Measurements from ENCODE around the gene HACL1. TPM values are rescaled to one million over a fixed set of nuclear protein-coding genes. Genes with fewer than 3 reads are reported as not detected.
"Not testable (repeated sequence)": the region's sequence is repeated elsewhere in the genome, so short reads cannot be mapped to it uniquely, and the experiment has no call there.

Gene HACL1
- polyA plus RNA-seq, 1 experiment = 32.4 TPM

- ChIA-PET CTCF (no interaction called here), POLR2A (no interaction called here)
- Histone ChIP-seq H3K36me3 (ENCODE audit: control insufficient read depth, insufficient read depth, low read length) (0 out of 2 replicates have a peak, but pooled peaks cover 1% of the 10 kb centered on the region), H3K4me3 (ENCODE audit: low read depth, low read length) (no peak overlapping the region), H3K27me3 (ENCODE audit: control insufficient read depth, insufficient read depth, low read length) (no peaks in the 10 kb centered on the region)
- TF ChIP-seq CTCF (IDR thresholded peaks at IDR 0.05; ENCODE audit: insufficient read depth, low read depth, low read length) = no peak
- no peak for DNase-seq (ENCODE audit: low read depth)
Measured at GRCh38 chr3:15606434-15606891, 5.1 kb upstream of the HACL1 start.

- POLR2A ChIA-PET; DNase-seq (ENCODE audit: low read depth); CTCF ChIA-PET; H3K4me3 ChIP-seq (ENCODE audit: low read depth, low read length); H3K27me3 ChIP-seq (ENCODE audit: control insufficient read depth, insufficient read depth, low read length); H3K36me3 ChIP-seq (ENCODE audit: control insufficient read depth, insufficient read depth, low read length): not testable (repeated sequence)
Measured at GRCh38 chr3:15604584-15604983, 3.2 kb upstream of the HACL1 start.

GRCh38 chr3:15602816-15603215 is 1.4 kb upstream of the HACL1 start:
- H3K27me3 ChIP-seq (ENCODE audit: control insufficient read depth, insufficient read depth, low read length); DNase-seq (ENCODE audit: low read depth); CTCF ChIA-PET; H3K4me3 ChIP-seq (ENCODE audit: low read depth, low read length); POLR2A ChIA-PET; H3K36me3 ChIP-seq (ENCODE audit: control insufficient read depth, insufficient read depth, low read length): not testable (repeated sequence)

GRCh38 chr3:15602146-15602536 is 772 bp upstream of the HACL1 start:
- POLR2A ChIA-PET = interaction anchor here (1.0 kb wide), 1 partner anchor 458 kb away, joined by 3 read pairs; no protein-coding TSS in a partner anchor
- H3K27me3 ChIP-seq (ENCODE audit: control insufficient read depth, insufficient read depth, low read length) = no peaks in the 10 kb centered on the region
- DNase-seq (ENCODE audit: low read depth) = no peak
- no peak for TF ChIP-seq CTCF (IDR thresholded peaks at IDR 0.05; ENCODE audit: insufficient read depth, low read depth, low read length)
- H3K36me3 ChIP-seq (ENCODE audit: control insufficient read depth, insufficient read depth, low read length) = 0 out of 2 replicates have a peak, but pooled peaks cover 1% of the 10 kb centered on the region
- CTCF ChIA-PET = no interaction called here
- peak overlapping the region; percentile 63 for H3K4me3 ChIP-seq (ENCODE audit: low read depth, low read length)

- DNase-seq (ENCODE audit: low read depth) = no peak
- 0 out of 2 replicates have a peak, but pooled peaks cover 1% of the 10 kb centered on the region for H3K36me3 ChIP-seq (ENCODE audit: control insufficient read depth, insufficient read depth, low read length)
- CTCF ChIA-PET = interaction anchor here (1.1 kb wide), 1 partner anchor 12 kb away, joined by 4 read pairs; no protein-coding TSS in a partner anchor
- peak overlapping the region; percentile 63 for H3K4me3 ChIP-seq (ENCODE audit: low read depth, low read length)
- TF ChIP-seq CTCF (IDR thresholded peaks at IDR 0.05; ENCODE audit: insufficient read depth, low read depth, low read length) = no peak
- POLR2A ChIA-PET = interaction anchor here (0.6 to 1.0 kb wide), 2 partner anchors 30 to 152 kb away, joined by 3 to 5 read pairs; no protein-coding TSS in a partner anchor
- no peaks in the 10 kb centered on the region for H3K27me3 ChIP-seq (ENCODE audit: control insufficient read depth, insufficient read depth, low read length)
Measured at GRCh38 chr3:15601046-15601398, 347 bp downstream of the HACL1 start.

GRCh38 chr3:15595955-15596354 is 5.4 kb downstream of the HACL1 start:
- ChIA-PET POLR2A (no interaction called here), CTCF (no interaction called here)
- no peak for DNase-seq (ENCODE audit: low read depth)
- Histone ChIP-seq H3K27me3 (ENCODE audit: control insufficient read depth, insufficient read depth, low read length) (no peaks in the 10 kb centered on the region), H3K36me3 (ENCODE audit: control insufficient read depth, insufficient read depth, low read length) (no peaks in the 10 kb centered on the region), H3K4me3 (ENCODE audit: low read depth, low read length) (no peak overlapping the region)
- no peak for TF ChIP-seq CTCF (IDR thresholded peaks at IDR 0.05; ENCODE audit: insufficient read depth, low read depth, low read length)
